Measurements from ENCODE around the gene OR5K4.

OR5K4 gene

GRCh38 chr3:98361289-98361688 lies 7.6 kb downstream of the OR5K4 start:
- TF ChIP-seq CTCF (IDR thresholded peaks at IDR 0.05; ENCODE audit: control insufficient read depth, insufficient read depth, low read depth, low read length, missing control alignments), result no peak
- DNase-seq (ENCODE audit: low read depth), result no peak
- H3K4me3 ChIP-seq (ENCODE audit: control insufficient read depth, low read depth, low read length), result no peak overlapping the region

- no peak for TF ChIP-seq CTCF (IDR thresholded peaks at IDR 0.05; ENCODE audit: control insufficient read depth, insufficient read depth, low read depth, low read length, missing control alignments)
- no peak for DNase-seq (ENCODE audit: low read depth)
- no peak overlapping the region for H3K4me3 ChIP-seq (ENCODE audit: control insufficient read depth, low read depth, low read length)
Measured at GRCh38 chr3:98367464-98368246, 14.0 kb downstream of the OR5K4 start.

GRCh38 chr3:98371186-98371585 lies 17.5 kb downstream of the OR5K4 start:
- no peak for DNase-seq (ENCODE audit: low read depth)
- no peak overlapping the region for H3K4me3 ChIP-seq (ENCODE audit: control insufficient read depth, low read depth, low read length)
- no peak for TF ChIP-seq CTCF (IDR thresholded peaks at IDR 0.05; ENCODE audit: control insufficient read depth, insufficient read depth, low read depth, low read length, missing control alignments)

GRCh38 chr3:98371853-98372252 lies 18.2 kb downstream of the OR5K4 start:
- no peak for TF ChIP-seq CTCF (IDR thresholded peaks at IDR 0.05; ENCODE audit: control insufficient read depth, insufficient read depth, low read depth, low read length, missing control alignments)
- no peak for DNase-seq (ENCODE audit: low read depth)
- H3K4me3 ChIP-seq (ENCODE audit: control insufficient read depth, low read depth, low read length), result no peak overlapping the region

GRCh38 chr3:98372445-98372844 lies 18.8 kb downstream of the OR5K4 start:
- no peak for DNase-seq (ENCODE audit: low read depth)
- no peak overlapping the region for H3K4me3 ChIP-seq (ENCODE audit: control insufficient read depth, low read depth, low read length)
- TF ChIP-seq CTCF (IDR thresholded peaks at IDR 0.05; ENCODE audit: control insufficient read depth, insufficient read depth, low read depth, low read length, missing control alignments), result no peak

- no peak overlapping the region for H3K4me3 ChIP-seq (ENCODE audit: control insufficient read depth, low read depth, low read length)
- no peak for DNase-seq (ENCODE audit: low read depth)
- TF ChIP-seq CTCF (IDR thresholded peaks at IDR 0.05; ENCODE audit: control insufficient read depth, insufficient read depth, low read depth, low read length, missing control alignments), result no peak
Measured at GRCh38 chr3:98376631-98377030, 23.0 kb downstream of the OR5K4 start.

Measured in AG09309 (cell line).